Esophagus muscularis mucosa (tissue), 4 donors: ENCODE measurements around the gene ETV7. TPM values are rescaled to one million over a fixed set of nuclear protein-coding genes. Genes with fewer than 3 reads are reported as not detected.

Source experiments
- DNase-seq: peaks from one replicate; pipeline ENCODE4 v3.0.0-alpha.2; 2017; ENCODE audit errors: extremely low spot score
- H3K27ac ChIP-seq, 4 donors: fragments of 200-600 bp; sonication (generic); replicated peaks in 1 of 4; 1 replicate in 3 of 4; 2 replicates in 1 of 4; pipeline ENCODE4 v1.5.1; 2016 to 2019; ENCODE audit warnings: mild to moderate bottlenecking in 1 of 4
- H3K27me3 ChIP-seq, 4 donors: fragments of 200-600 bp; sonication (generic); one replicate each; pipeline versions ENCODE4 v1.5.1 to v1.6.0; 2016 to 2019
- H3K36me3 ChIP-seq, 4 donors: fragments of 200-600 bp; sonication (generic); one replicate each; pipeline ENCODE4 v1.5.1; 2016 to 2019
- H3K4me1 ChIP-seq, 4 donors: fragments of 200-600 bp; sonication (generic); one replicate each; pipeline ENCODE4 v1.5.1; 2016 to 2019
- H3K4me3 ChIP-seq, 4 donors: fragments of 200-600 bp; sonication (generic); 1 replicate in 2 of 4; 2 replicates in 2 of 4; pipeline ENCODE4 v1.5.1; 2016 to 2019; ENCODE audit warnings: mild to moderate bottlenecking in 4 of 4, moderate library complexity in 1 of 4
- H3K9me3 ChIP-seq, 4 donors: fragments of 200-600 bp; sonication (generic); 1 replicate in 3 of 4; 2 replicates in 1 of 4; pipeline ENCODE4 v1.5.1; 2016 to 2019
- CTCF ChIP-seq, 3 experiments: fragments of 200-600 bp in 2 of 3; fragments of 450-650 bp in 1 of 3; sonication (generic) in 2 of 3; IDR thresholded peaks; one replicate each; pipeline ENCODE4 v1.5.1; 2017 to 2019; ENCODE audit warnings: antibody characterized with exemption in 3 of 3, mild to moderate bottlenecking in 2 of 3, moderate library complexity in 1 of 3
- EP300 ChIP-seq: sonication (generic); formaldehyde crosslinking; IDR thresholded peaks from one replicate; pipeline ENCODE4 v1.6.1; 2017; ENCODE audit warnings: antibody characterized with exemption
- POLR2A ChIP-seq: fragments of 450-650 bp; IDR thresholded peaks from one replicate; pipeline ENCODE4 v1.6.1; 2017; ENCODE audit warnings: antibody characterized with exemption, moderate library complexity, mild to moderate bottlenecking, low read depth
- POLR2AphosphoS5 ChIP-seq, 2 donors: sonication (generic); formaldehyde crosslinking; IDR thresholded peaks; one replicate each; pipeline ENCODE4 v1.6.1; 2017; ENCODE audit warnings: antibody characterized with exemption in 2 of 2
- WGBS: methylation state at CpG from one replicate; pipeline ENCODE4 v1.1.5; 2018; 5-methylcytosine and 5-hydroxymethylcytosine counted together
- intact Hi-C: fragments of 100-400 bp; cut with DNase I; formaldehyde crosslinking; loops from one replicate; pipeline ENCODE4 v1.15.1; 2023
- total RNA-seq, 4 donors: library from RNA; depleted of rRNA; stranded (reverse); fragments of >200 nt; gene quantifications; one replicate each; pipeline versions ENCODE4 v1.1.0 to v1.2.1, GENCODE V29; 2016

Gene ETV7
- total RNA-seq, 4 donors from 2014 or later: 0.71 to 1.5 TPM; not detected in 2

GRCh38 chr6:36336208-36336710 lies 51.2 kb downstream of the ETV7 start:
- WGBS: 93% methylated on average over 5 of the region's 5 CpGs
- H3K4me3 ChIP-seq: no peak overlapping the region
- H3K27ac ChIP-seq: no peak overlapping the region
- intact Hi-C loops: no loop called here
- H3K27me3 ChIP-seq: peaks cover 0 to 50% (median 2%) of the 10 kb centered on the region in 4 donors
- DNase-seq: no peak
- no peaks in the 10 kb centered on the region for H3K36me3 ChIP-seq
- H3K4me1 ChIP-seq: peaks cover 8 to 19% (median 13%) of the 10 kb centered on the region in 4 donors
- no peaks in the 10 kb centered on the region for H3K9me3 ChIP-seq
- TF ChIP-seq POLR2A (no peak), POLR2AphosphoS5 (IDR thresholded peaks at IDR 0.05) (no peak), EP300 (no peak), CTCF (IDR thresholded peaks at IDR 0.05) (no peak)

- intact Hi-C loops: no loop called here
- no peak overlapping the region for H3K4me3 ChIP-seq
- H3K27ac ChIP-seq: no peak overlapping the region
- H3K9me3 ChIP-seq: no peaks in the 10 kb centered on the region
- H3K36me3 ChIP-seq: no peaks in the 10 kb centered on the region
- no peak for DNase-seq
- WGBS: 94% methylated on average over 13 of the region's 14 CpGs
- TF ChIP-seq EP300: no peak
- no peak for TF ChIP-seq POLR2A
- TF ChIP-seq CTCF (IDR thresholded peaks at IDR 0.05): no peak
- no peak for TF ChIP-seq POLR2AphosphoS5 (IDR thresholded peaks at IDR 0.05)
- H3K4me1 ChIP-seq: peaks cover 3 to 12% (median 8%) of the 10 kb centered on the region in 4 donors
- peaks cover 0 to 52% (median 2%) of the 10 kb centered on the region in 4 donors for H3K27me3 ChIP-seq
Observed at GRCh38 chr6:36335465-36336207, 51.8 kb downstream of the ETV7 start.

GRCh38 chr6:36334832-36335459 lies 52.5 kb downstream of the ETV7 start:
- 78% methylated on average over 13 of the region's 14 CpGs for WGBS
- Histone ChIP-seq H3K4me1 (peaks cover 0 to 9% (median 6%) of the 10 kb centered on the region in 4 donors), H3K27ac (peak overlapping the region in 1 of 4 donors; percentile 44), H3K9me3 (no peaks in the 10 kb centered on the region), H3K4me3 (no peak overlapping the region), H3K36me3 (no peaks in the 10 kb centered on the region), H3K27me3 (peaks cover 0 to 58% (median 2%) of the 10 kb centered on the region in 4 donors)
- intact Hi-C loops: no loop called here
- no peak for TF ChIP-seq POLR2AphosphoS5 (IDR thresholded peaks at IDR 0.05)
- no peak for DNase-seq

GRCh38 chr6:36333931-36334725 lies 53.3 kb downstream of the ETV7 start:
- no peak for TF ChIP-seq POLR2AphosphoS5 (IDR thresholded peaks at IDR 0.05)
- no peaks in the 10 kb centered on the region for H3K9me3 ChIP-seq
- DNase-seq: no peak
- intact Hi-C loops: no loop called here
- WGBS: 45% methylated on average over 20 of the region's 20 CpGs
- peaks cover 0 to 9% (median 6%) of the 10 kb centered on the region in 4 donors for H3K4me1 ChIP-seq
- no peaks in the 10 kb centered on the region for H3K36me3 ChIP-seq
- peak overlapping the region in 1 of 4 donors; percentile 30 for H3K4me3 ChIP-seq
- peaks cover 0 to 64% (median 2%) of the 10 kb centered on the region in 4 donors for H3K27me3 ChIP-seq
- peak overlapping the region in 2 of 4 donors; percentile 30 to 44 for H3K27ac ChIP-seq

- DNase-seq: no peak
- intact Hi-C loops: no loop called here
- 68% methylated on average over 8 of the region's 8 CpGs for WGBS
- Histone ChIP-seq H3K36me3 (no peaks in the 10 kb centered on the region), H3K27me3 (peaks cover 0 to 67% (median 2%) of the 10 kb centered on the region in 4 donors), H3K9me3 (no peaks in the 10 kb centered on the region), H3K4me1 (peaks cover 0 to 9% (median 6%) of the 10 kb centered on the region in 4 donors), H3K27ac (no peak overlapping the region), H3K4me3 (peak overlapping the region in 1 of 4 donors; percentile 30)
- TF ChIP-seq EP300: no peak
- TF ChIP-seq POLR2AphosphoS5 (IDR thresholded peaks at IDR 0.05): no peak
- TF ChIP-seq POLR2A: no peak
- TF ChIP-seq CTCF (IDR thresholded peaks at IDR 0.05): no peak
Observed at GRCh38 chr6:36333171-36333895, 54.1 kb downstream of the ETV7 start.
